Activated naive CD4-positive, alpha-beta T cell treated with Interleukin-2 at 50 U/mL for 16 hours (primary cell): ENCODE results near the gene DEFB116.
"Not testable (repeated sequence)": the region's sequence is repeated elsewhere in the genome, so short reads cannot be mapped to it uniquely, and the experiment has no call there.

Source experiments
- DNase-seq: peaks from one replicate; pipeline ENCODE4 v3.0.0-alpha.2; 2020

DEFB116 gene, protein sequence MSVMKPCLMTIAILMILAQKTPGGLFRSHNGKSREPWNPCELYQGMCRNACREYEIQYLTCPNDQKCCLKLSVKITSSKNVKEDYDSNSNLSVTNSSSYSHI

DNA sequence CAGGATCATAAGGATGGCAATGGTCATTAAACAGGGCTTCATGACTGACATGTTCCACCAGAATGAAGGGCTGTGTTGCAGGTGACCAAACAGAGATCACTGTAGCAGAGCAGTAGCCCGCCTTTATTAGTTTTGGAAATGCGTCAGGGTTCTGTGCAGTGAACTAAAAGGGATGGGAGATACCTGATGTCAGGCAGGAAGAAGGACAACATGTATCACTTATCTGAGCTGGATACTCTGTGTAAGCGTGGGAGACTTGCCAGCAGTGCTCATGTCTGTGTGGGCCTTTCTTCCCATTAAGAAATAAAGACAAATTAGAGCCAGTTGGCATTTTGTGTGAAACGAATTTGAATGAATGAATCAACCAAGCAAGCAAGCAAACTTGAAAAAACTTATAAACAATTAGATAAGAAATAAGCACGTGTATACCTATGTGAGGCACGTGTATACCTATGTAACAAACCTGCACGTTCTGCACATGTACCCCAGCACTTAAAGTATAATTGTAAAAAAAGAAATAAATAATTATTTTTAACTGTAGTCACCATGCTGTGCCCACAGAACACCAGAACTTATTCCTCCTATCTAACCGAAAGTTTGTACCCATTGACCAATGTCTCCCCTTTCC, at the start of gene DEFB116:
Gene DEFB116 (minus strand): TSS at position 51 of the 628 bp plus-strand sequence. CDS start 0 bp downstream, at position 51.
- DNase-seq: no peak

DNA sequence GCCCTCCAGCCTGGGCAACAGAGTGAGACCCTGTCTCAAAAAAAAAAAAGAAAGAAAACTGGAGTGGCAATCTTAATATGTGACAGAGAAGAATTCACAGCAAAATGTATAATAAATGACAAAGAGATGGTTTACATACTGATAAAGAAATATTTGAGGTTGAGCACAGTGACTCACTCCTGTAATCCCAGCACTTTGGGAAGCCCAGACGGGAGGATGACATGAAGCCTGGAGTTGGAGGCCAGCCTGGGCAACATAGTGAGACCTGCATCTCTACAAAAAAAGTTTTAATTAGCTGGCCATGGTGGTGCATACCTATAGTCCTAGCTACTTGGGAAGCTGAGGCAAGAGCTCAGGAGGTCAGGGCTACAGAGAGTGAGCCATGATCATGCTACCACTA, 47.6 kb upstream of the DEFB116 start:
- DNase-seq: no peak

DNA sequence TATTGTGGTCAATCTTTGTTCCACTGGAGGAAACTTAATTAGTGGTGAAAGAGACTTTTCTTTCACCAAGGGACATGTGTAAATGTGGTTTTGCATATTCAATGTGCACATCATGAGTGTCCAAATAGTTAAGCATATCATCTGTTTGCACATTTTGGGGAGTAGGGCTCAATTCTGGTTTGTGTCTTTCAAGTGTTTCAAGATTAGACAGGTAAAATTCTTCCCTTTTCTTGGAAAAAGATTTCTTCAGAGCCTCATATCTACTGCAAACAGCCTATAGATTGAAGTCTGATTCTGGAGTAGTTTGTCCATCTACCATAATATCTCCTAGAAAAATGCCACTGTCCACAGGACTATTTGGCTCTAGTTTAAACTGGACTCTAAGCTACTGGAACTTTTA, 33.1 kb upstream of the DEFB116 start:
- no peak for DNase-seq

DNA sequence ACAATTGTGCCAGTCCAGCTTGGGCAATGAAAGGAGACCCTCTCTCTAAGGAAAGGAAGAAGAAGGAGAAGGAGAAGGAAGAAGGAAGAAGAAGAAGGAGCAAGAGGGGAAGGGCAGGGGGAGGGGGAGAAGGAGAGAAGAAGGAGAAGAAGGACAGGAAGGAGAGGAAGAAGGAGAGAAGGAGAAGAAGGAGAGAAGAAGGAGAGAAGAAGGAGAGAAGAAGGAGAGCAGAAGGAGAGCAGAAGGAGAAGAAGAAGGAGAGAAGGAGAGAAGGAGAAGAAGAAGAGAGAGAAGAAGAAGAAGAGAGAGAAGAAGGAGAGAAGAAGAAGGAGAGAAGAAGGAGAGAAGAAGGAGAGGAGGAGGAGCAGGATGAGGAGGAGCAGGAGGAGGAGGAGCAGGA, 22.5 kb upstream of the DEFB116 start:
- no peak for DNase-seq

DNA sequence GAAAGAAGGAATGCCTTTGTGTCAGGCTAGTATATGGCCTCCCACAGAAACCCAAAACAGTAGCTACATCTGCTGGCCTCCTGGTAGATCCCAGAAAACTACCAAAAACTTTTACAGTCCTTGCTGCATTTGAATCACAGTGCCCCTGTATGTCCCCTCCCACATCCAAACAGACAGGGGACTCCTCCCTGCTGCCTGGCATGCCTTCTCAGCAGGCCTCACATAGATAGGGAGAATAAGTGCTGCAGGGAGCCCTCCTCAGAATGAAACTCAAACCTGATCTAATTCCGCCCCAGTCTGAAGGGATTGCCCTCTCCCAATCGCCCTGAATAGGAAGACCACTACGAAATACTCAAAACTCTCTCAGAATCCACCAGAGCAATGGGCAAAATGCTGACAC, 14.1 kb upstream of the DEFB116 start:
- DNase-seq: no peak

DNA sequence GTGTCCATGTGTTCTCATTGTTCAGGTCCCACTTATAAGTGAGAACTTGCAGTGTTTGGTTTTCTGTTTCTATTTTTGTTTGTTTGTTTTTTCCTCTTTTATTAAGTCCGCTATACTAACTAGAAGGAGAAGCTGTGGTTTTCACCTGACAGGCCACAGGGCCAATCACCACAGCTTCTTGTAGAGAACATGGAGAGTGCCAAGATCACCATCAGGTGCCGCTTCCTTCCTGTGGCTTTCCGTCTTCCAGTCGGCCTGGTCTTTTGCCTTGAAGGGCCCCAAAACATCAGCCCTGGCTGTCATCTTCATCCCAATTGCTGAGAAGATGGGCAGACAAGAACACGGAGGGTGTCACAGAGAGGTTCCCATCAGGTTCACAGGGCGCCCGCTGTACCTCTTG, 23.4 kb downstream of the DEFB116 start:
- not testable (repeated sequence) for DNase-seq

DNA sequence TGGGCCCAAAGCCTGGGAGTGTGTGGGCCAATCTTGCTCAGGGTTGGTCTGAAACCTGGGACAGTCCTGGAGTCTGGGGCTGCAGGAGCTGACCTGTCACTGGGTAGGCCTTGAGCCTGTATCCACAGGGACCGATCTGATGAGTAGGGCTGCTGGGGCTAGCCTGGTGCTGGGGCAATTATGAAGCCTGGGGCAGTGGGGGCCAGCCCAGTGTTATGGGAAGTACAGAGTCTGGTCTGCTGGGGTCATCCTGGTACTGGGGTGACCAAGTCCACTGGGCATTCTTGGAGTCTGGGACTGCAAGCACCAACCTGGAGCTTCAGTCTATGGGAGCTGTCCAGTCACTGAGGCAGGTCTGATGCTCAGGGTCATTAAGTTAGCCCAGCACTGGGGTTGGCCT, 30.2 kb downstream of the DEFB116 start:
- no peak for DNase-seq

DNA sequence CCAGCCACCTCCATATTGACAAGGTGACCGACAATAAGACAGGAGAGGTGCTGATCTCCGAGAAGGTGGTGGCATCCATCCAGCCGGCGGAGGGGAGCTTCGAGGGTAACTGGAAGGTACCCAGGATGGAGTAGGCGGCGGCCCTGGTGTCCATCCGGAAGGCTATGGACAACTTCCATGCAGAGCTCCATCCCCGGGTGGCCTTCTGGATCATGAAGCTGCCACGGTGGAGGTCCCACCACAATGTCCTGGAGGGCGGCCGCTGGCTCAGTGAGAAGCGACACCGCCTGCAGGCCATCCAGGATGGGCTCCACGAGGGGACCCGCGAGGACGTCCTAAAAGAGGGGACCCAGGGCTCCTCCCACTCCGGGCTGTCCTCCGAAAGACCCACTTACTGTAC, 33.9 kb downstream of the DEFB116 start:
- DNase-seq: no peak

DNA sequence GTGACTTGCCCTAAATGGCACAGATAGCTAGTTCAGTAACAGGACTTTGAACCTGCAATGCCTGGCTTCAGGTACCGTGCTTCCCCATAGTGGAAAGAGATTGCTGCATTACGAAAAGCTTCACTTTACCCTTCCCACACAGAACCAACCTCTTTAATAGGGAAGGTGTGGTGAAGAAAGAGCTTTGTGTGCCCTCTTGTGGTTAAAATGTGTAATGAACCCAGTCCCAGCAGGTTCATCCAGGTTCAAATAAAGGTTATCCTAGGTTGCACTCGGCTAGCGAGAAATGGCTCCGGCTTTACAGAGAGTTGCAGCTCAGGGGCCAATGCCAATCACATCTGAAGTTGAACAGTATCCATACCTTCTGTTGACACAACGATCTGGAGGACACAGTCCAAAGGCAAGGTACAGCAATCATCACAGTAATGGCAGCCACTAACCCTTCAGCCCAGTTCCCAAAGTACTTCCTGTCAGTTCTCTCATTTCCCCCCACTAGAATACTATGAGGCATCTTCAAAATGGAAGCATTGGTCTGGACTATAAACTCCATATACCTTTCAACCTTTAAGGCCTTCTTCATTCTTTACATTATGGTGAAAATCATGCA, 48.0 kb downstream of the DEFB116 start:
- DNase-seq: no peak

DNA sequence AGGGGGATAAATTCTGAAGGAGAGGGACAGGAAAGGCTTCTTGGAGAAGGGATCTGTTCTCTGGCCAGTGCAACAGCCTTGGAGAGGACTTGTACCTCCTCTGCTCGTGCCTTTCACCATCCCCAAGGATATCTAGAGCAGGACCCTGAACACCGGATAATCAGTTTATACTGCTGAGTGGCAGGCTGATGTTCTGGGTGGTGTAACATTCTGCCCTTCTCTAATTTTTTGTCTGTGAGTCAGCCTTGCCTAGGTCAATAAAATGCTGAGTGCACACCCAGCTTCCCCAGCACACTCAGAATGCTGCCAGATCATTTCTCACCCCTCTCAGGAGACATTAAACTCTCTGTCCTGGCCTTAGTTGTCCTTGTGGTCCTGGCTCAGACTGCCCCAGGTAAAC, 51.0 kb downstream of the DEFB116 start, which contains the start of gene DEFB115:
Gene DEFB115 (plus strand): TSS at position 301 of the 400 bp plus-strand sequence. CDS start 0 bp downstream, at position 301.
- no peak for DNase-seq

DNA sequence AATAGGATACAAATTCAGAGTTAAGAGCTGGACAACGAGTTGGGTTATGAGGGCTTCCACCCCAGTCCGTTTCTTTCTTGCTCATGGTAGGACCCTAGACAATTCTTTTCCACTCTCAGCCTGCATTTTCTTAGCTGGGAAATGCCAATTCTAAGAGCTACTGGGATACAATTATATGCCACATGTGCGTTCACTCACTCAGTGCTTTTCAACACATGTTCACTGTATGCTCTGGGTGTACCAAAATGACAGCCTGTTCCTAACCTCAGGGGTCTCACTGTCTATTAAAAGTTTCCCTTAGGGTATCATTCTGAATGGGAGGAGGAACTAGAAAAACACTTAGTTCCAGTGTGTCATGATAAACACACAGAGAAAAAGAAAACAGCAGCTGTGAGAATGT, 51.4 kb downstream of the DEFB116 start:
- no peak for DNase-seq
